Panc1 (cell line): Measurements from ENCODE around the gene TEKT2. TPM values are rescaled to one million over a fixed set of nuclear protein-coding genes. Genes with fewer than 3 reads are reported as not detected.
A peak's percentile ranks its signal among the peaks of the same experiment; 100 is the strongest.

Source experiments
- ATAC-seq: fragments of 200-7000 bp; cut with Tn5 transposase; 2 replicates; pipeline ENCODE4 v1.9.1; 2020; ENCODE audit warnings: mild to moderate bottlenecking, moderate library complexity
- BruUV-seq: library from RNA; stranded (reverse); fragments of 400-500 nt; replicated peaks from 2 replicates; lab custom pipeline; 2021; lab: Mats Ljungman, UMichigan
- CTCF ChIA-PET: fragments of 300-600 bp; sonication (Branson Sonifier 250); formaldehyde crosslinking; loops from one replicate; lab custom pipeline; 2022; ENCODE audit warnings: antibody characterized with exemption; lab: Charles Lee
- POLR2A ChIA-PET: fragments of 300-600 bp; sonication (Branson Sonifier 250); formaldehyde crosslinking; loops from one replicate; lab custom pipeline; 2022; ENCODE audit warnings: antibody characterized with exemption; lab: Charles Lee
- DNase-seq: peaks from one replicate; pipeline ENCODE4 v3.0.0-alpha.2; 2010; ENCODE audit warnings: low read depth, low spot score
- H3K27ac ChIP-seq: 2 replicates; pipeline ENCODE4 v1.5.1; 2011; ENCODE audit warnings: mild to moderate bottlenecking, low read length, inconsistent platforms
- H3K27me3 ChIP-seq: fragments of 200-500 bp; sonication (Bioruptor generic); 2 replicates; pipeline ENCODE4 v1.6.0; 2014; ENCODE audit warnings: low read length, inconsistent platforms; ENCODE audit not compliant: control insufficient read depth, insufficient read depth
- H3K36me3 ChIP-seq: fragments of 200-500 bp; sonication (Bioruptor generic); 2 replicates; pipeline ENCODE4 v1.5.1; 2014; ENCODE audit warnings: inconsistent platforms, mild to moderate bottlenecking, low read length, moderate library complexity; ENCODE audit not compliant: control insufficient read depth, insufficient read depth
- H3K4me1 ChIP-seq: 2 replicates; pipeline ENCODE4 v1.5.1; 2011; ENCODE audit warnings: inconsistent platforms, mild to moderate bottlenecking, low read length, moderate library complexity; ENCODE audit not compliant: control insufficient read depth, insufficient read depth
- H3K4me3 ChIP-seq, 2 experiments: 2 replicates each; pipeline ENCODE4 v1.5.1; 2011 to 2012; ENCODE audit warnings: low read depth in 2 of 2, low read length in 2 of 2, mild to moderate bottlenecking in 2 of 2, inconsistent platforms in 1 of 2, moderate library complexity in 1 of 2
- H3K9me3 ChIP-seq: fragments of 200-500 bp; sonication (Bioruptor generic); 2 replicates; pipeline ENCODE4 v1.5.1; 2014; ENCODE audit warnings: low read depth, mild to moderate bottlenecking, inconsistent platforms, low read length, moderate library complexity; ENCODE audit not compliant: control insufficient read depth, insufficient read depth
- POLR2AphosphoS5 ChIP-seq: IDR thresholded peaks from 2 replicates; pipeline ENCODE4 v1.6.1; 2012; ENCODE audit warnings: mild to moderate bottlenecking, low read depth, low read length, moderate library complexity
- SIN3A ChIP-seq: IDR thresholded peaks from 2 replicates; pipeline ENCODE4 v1.6.1; 2012; ENCODE audit warnings: low read depth, mild to moderate bottlenecking, low read length, moderate library complexity, borderline replicate concordance; ENCODE audit not compliant: insufficient read depth
- TCF7L2 ChIP-seq: IDR thresholded peaks from 2 replicates; pipeline ENCODE4 v1.6.1; 2011; ENCODE audit warnings: mild to moderate bottlenecking, low read depth, low read length, inconsistent platforms
- in situ Hi-C: cut with HindIII; loops from 2 replicates; pipeline ENCODE4 v1.10.0; 2016; ENCODE audit warnings: low sequenced_read_pairs, low pct_unique_long_range_greater_than_20kb
- intact Hi-C: fragments of 100-400 bp; cut with micrococcal nuclease; formaldehyde crosslinking; loops from one replicate; pipeline ENCODE4 v1.10.0; 2022; ENCODE audit not compliant: unreplicated experiment
- total RNA-seq: library from RNA; stranded (reverse); gene quantifications from one replicate; pipeline ENCODE4 v1.2.1, GENCODE V29; 2021; ENCODE audit not compliant: unreplicated experiment
- TF ChIP-seq, protein P1 (sequence below), 2 experiments: IDR thresholded peaks; 2 replicates each; pipeline ENCODE4 v1.6.1; 2011 to 2012; ENCODE audit warnings: low read depth in 2 of 2, control low read depth in 1 of 2, low read length in 1 of 2, mild to moderate bottlenecking in 1 of 2, moderate library complexity in 1 of 2; ENCODE audit not compliant: insufficient read depth in 1 of 2
- TF ChIP-seq, protein P2 (sequence below): fragments of 450-650 bp; IDR thresholded peaks from 2 replicates; pipeline ENCODE4 v1.5.1; 2017; ENCODE audit warnings: mild to moderate bottlenecking

Gene TEKT2
- total RNA-seq, 1 experiment from 2014 or later: 0.23 TPM

DNA sequence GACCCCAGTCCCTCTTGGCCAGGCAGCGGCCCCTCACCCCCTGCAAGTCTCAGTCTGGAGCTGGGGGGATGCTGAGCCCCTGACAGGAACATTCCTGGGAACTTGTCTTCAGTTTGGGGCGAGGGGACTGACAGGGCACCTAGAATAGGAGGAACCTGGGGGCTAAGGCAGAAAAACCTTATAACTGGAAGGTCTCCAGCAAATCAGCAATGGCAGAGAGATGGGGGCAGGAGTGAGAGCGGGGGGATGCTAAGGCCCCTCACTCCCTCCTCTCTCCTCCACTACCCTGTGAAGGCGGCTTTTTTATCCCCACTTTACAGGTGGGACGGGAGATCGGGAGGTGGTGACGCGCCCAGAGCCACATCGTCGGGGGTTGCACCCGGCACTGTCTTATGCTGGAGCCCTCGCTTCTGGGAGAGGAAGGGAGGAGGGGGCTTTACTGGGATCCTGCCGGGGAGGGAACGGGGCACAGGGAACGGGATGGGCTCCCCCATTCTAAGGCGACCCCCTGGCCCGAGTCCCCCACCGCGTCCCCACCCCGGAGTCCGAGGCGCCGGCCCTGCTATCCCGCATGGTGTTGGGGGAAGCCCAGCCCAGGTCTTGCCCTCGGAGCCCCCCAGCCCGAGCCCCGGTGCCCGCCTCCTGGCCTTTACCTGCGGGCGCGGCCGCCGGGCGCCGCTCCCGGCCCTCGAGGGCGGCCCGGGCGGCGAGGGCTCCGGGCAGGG lies 40.7 kb downstream of the TEKT2 start:
- Histone ChIP-seq H3K4me3 (peak overlapping the region in 1 of 2 experiments; percentile 17; a peak in 1 of 4 replicates), H3K9me3 (no peaks in the 10 kb centered on the region), H3K4me1 (0 out of 2 replicates have a peak, but pooled peaks cover 6% of the 10 kb centered on the region), H3K36me3 (no peaks in the 10 kb centered on the region), H3K27ac (no peak overlapping the region), H3K27me3 (peaks cover 2% of the 10 kb centered on the region; the same call in 1 of the 2 replicates)
- in situ Hi-C loops: no loop called here
- ChIA-PET POLR2A (no interaction called here), CTCF (no interaction called here)
- peak; percentile 4; the same call in 1 of the 2 replicates for ATAC-seq
- TF ChIP-seq, protein P1, sequence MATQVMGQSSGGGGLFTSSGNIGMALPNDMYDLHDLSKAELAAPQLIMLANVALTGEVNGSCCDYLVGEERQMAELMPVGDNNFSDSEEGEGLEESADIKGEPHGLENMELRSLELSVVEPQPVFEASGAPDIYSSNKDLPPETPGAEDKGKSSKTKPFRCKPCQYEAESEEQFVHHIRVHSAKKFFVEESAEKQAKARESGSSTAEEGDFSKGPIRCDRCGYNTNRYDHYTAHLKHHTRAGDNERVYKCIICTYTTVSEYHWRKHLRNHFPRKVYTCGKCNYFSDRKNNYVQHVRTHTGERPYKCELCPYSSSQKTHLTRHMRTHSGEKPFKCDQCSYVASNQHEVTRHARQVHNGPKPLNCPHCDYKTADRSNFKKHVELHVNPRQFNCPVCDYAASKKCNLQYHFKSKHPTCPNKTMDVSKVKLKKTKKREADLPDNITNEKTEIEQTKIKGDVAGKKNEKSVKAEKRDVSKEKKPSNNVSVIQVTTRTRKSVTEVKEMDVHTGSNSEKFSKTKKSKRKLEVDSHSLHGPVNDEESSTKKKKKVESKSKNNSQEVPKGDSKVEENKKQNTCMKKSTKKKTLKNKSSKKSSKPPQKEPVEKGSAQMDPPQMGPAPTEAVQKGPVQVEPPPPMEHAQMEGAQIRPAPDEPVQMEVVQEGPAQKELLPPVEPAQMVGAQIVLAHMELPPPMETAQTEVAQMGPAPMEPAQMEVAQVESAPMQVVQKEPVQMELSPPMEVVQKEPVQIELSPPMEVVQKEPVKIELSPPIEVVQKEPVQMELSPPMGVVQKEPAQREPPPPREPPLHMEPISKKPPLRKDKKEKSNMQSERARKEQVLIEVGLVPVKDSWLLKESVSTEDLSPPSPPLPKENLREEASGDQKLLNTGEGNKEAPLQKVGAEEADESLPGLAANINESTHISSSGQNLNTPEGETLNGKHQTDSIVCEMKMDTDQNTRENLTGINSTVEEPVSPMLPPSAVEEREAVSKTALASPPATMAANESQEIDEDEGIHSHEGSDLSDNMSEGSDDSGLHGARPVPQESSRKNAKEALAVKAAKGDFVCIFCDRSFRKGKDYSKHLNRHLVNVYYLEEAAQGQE (IDR thresholded peaks at IDR 0.05; ENCODE audit: insufficient read depth in 1 of 2, low read depth in 2 of 2, low read length in 1 of 2): no peak
- TF ChIP-seq TCF7L2: no peak
- TF ChIP-seq, protein P2, sequence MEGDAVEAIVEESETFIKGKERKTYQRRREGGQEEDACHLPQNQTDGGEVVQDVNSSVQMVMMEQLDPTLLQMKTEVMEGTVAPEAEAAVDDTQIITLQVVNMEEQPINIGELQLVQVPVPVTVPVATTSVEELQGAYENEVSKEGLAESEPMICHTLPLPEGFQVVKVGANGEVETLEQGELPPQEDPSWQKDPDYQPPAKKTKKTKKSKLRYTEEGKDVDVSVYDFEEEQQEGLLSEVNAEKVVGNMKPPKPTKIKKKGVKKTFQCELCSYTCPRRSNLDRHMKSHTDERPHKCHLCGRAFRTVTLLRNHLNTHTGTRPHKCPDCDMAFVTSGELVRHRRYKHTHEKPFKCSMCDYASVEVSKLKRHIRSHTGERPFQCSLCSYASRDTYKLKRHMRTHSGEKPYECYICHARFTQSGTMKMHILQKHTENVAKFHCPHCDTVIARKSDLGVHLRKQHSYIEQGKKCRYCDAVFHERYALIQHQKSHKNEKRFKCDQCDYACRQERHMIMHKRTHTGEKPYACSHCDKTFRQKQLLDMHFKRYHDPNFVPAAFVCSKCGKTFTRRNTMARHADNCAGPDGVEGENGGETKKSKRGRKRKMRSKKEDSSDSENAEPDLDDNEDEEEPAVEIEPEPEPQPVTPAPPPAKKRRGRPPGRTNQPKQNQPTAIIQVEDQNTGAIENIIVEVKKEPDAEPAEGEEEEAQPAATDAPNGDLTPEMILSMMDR: no peak
- TF ChIP-seq SIN3A: no peak
- TF ChIP-seq POLR2AphosphoS5: no peak
- no peak for DNase-seq
- intact Hi-C loops: no loop called here
- BruUV-seq: no TSS peak

DNA sequence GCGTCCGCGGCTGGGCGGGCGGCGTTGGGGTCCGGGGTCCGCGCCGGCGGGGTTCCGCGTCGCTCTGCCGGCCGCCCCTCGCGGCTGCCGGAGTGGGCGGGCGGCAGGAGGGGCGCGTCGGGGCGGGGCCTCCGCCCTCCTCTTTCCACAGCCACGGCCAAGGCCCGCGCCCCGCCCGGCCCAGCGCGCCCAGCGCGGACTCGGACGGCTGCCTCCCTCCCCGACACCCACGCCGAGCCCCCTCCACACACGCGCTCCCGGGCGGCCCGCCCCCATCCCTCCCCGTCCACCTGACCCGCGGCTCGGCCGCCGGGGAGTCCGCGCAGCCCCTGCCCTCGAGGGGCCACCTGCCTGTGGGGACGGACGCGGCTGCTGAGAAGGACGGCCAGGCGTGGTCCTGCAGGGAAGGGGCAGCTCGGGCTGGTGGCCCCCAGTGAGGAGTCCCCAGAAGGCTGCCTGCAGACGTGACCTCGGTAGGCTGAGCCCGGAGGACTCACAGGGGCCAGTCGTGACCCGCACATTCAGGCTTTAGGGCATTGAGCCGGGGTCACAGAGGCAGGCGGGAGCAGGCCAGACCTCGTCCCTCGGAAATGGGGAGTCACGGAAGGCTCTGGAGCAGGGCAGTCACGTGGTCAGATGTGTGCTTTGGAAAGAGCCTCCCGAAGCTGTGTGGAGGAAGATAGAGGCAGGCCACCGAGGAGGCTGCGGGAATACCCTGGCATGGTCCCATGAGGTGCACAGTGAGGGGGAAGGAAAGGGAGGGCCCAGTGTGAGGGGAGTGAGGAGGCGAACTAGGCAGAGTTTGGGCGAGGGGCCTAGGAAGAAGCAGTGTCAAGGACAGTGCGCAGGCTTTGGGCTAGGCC lies 41.5 kb downstream of the TEKT2 start, which contains the start of gene COL8A2:
TSS of gene COL8A2 (minus strand) at position 94 of the 863 bp plus-strand sequence. CDS start 24,980 bp downstream, outside the sequence.
- TF ChIP-seq TCF7L2 (no peak), SIN3A (no peak), POLR2AphosphoS5 (no peak)
- TF ChIP-seq, protein P2: no peak
- TF ChIP-seq, protein P1 (IDR thresholded peaks at IDR 0.05; ENCODE audit: insufficient read depth in 1 of 2, low read depth in 2 of 2, low read length in 1 of 2): no peak

More for the DNA sequence above, 41.5 kb downstream of the TEKT2 start, which contains the start of gene COL8A2:
- in situ Hi-C loops (no loop called here), intact Hi-C loops (no loop called here)
- no TSS peak for BruUV-seq
- Histone ChIP-seq H3K27ac (no peak within 1 kb of the TSS), H3K4me1 (0 out of 2 replicates have a peak, but pooled peaks cover 6% of the 10 kb centered on the region), H3K27me3 (peaks cover 2% of the 10 kb centered on the region; the same call in 1 of the 2 replicates), H3K4me3 (peak within 1 kb of the TSS; percentile 17 to 21), H3K9me3 (no peaks in the 10 kb centered on the region), H3K36me3 (no peaks in the 10 kb centered on the region)
- ATAC-seq: peak; percentile 47
- ChIA-PET POLR2A (no interaction called here), CTCF (no interaction called here)
- DNase-seq: no peak
